K562 (cell line): ENCODE results near the gene ABCA1. TPM values are rescaled to one million over a fixed set of nuclear protein-coding genes. Genes with fewer than 3 reads are reported as not detected.

Experiments
- ATAC-seq: fragments of 200-7000 bp; cut with Tn5 transposase; 3 replicates; pipeline ENCODE4 v1.9.1; 2020; ENCODE audit warnings: moderate library complexity
- BruUV-seq: library from RNA; stranded (reverse); fragments of 400-500 nt; replicated peaks from 2 replicates; lab custom pipeline; 2021; lab: Mats Ljungman, UMichigan
- CTCF ChIA-PET: fragments of 300-600 bp; formaldehyde crosslinking; extraction: SDS; loops from one replicate; lab custom pipeline; 2021; ENCODE audit warnings: low intra/inter-chr PET ratio; lab: Yijun Ruan, JAX
- POLR2A ChIA-PET: fragments of 300-600, 350-650 bp; sonication (Branson Sonifier 250); formaldehyde crosslinking; extraction: SDS; loops from one replicate; lab custom pipeline; 2021; ENCODE audit warnings: antibody characterized with exemption, inconsistent platforms; lab: Yijun Ruan, JAX
- DNase-seq, 4 experiments: peaks; one replicate each; pipeline versions ENCODE4 v3.0.0 to v3.0.0-alpha.2; 2011 to 2018; ENCODE audit warnings: low spot score in 3 of 4, mixed read lengths in 3 of 4; ENCODE audit errors: extremely low read depth in 1 of 4
- FAIRE-seq: peaks from 2 replicates; lab custom pipeline; 2011; peaks lifted over from hg19 to GRCh38; lab: Jason Lieb, UNC
- H2AFZ ChIP-seq: 2 replicates; pipeline ENCODE4 v1.6.0; 2011; ENCODE audit warnings: low read depth, low read length, control low read depth, inconsistent platforms
- H3K27ac ChIP-seq: fragments of 200-600 bp; 3 replicates; pipeline ENCODE4 v1.8.0; 2011; ENCODE audit warnings: low read depth, mild to moderate bottlenecking, control low read depth, inconsistent platforms, low read length, moderate library complexity, mixed read lengths; ENCODE audit errors: extremely low read depth
- H3K27me3 ChIP-seq, 2 experiments: fragments of 300-600 bp in 1 of 2; 2 replicates in 1 of 2; 3 replicates in 1 of 2; pipeline versions ENCODE4 v1.6.0 to v1.8.0; 2011; ENCODE audit warnings: inconsistent platforms in 2 of 2, low read length in 2 of 2, mild to moderate bottlenecking in 1 of 2, mixed read lengths in 1 of 2, moderate library complexity in 1 of 2; ENCODE audit not compliant: control insufficient read depth in 2 of 2, insufficient read depth in 2 of 2
- H3K36me3 ChIP-seq: fragments of 300-600 bp; 3 replicates; pipeline ENCODE4 v1.8.0; 2011; ENCODE audit warnings: mild to moderate bottlenecking, low read length, inconsistent platforms; ENCODE audit not compliant: control insufficient read depth, insufficient read depth
- H3K4me1 ChIP-seq, 2 experiments: fragments of 200-600 bp in 1 of 2; replicated peaks in 1 of 2; 2 replicates in 1 of 2; 3 replicates in 1 of 2; pipeline versions ENCODE4 v1.5.1 to v1.8.0; 2011; ENCODE audit warnings: inconsistent platforms in 2 of 2, low read length in 2 of 2, mild to moderate bottlenecking in 1 of 2, mixed read lengths in 1 of 2, moderate library complexity in 1 of 2; ENCODE audit not compliant: control insufficient read depth in 2 of 2, insufficient read depth in 2 of 2
- H3K4me2 ChIP-seq: 2 replicates; pipeline ENCODE4 v1.6.1; 2011; ENCODE audit warnings: low read length, control low read depth, inconsistent platforms, mixed read lengths; ENCODE audit not compliant: insufficient read depth
- H3K4me3 ChIP-seq: fragments of 200-600 bp; sonication (generic), shearing (Covaris generic); 2 replicates; pipeline ENCODE4 v1.5.1; 2016; ENCODE audit warnings: control low read depth, inconsistent platforms
- H3K79me2 ChIP-seq: fragments of 200-600 bp; 3 replicates; pipeline ENCODE4 v1.8.0; 2011; ENCODE audit warnings: low read length, inconsistent platforms; ENCODE audit not compliant: control insufficient read depth, insufficient read depth
- H3K9ac ChIP-seq, 2 experiments: 2 replicates each; pipeline versions ENCODE4 v1.6.0 to v1.6.1; 2011; ENCODE audit warnings: low read depth in 2 of 2, low read length in 2 of 2, control low read depth in 1 of 2, inconsistent platforms in 1 of 2, mild to moderate bottlenecking in 1 of 2, mixed read lengths in 1 of 2; ENCODE audit not compliant: insufficient read depth in 1 of 2
- H3K9me1 ChIP-seq: one replicate; pipeline ENCODE4 v1.6.0; 2011; ENCODE audit warnings: inconsistent platforms, mild to moderate bottlenecking, low read length, moderate library complexity; ENCODE audit not compliant: control insufficient read depth, insufficient read depth
- H3K9me3 ChIP-seq: replicated peaks from 2 replicates; pipeline ENCODE4 v1.5.1; 2011; ENCODE audit warnings: low read depth, low read length, inconsistent platforms; ENCODE audit not compliant: control insufficient read depth, insufficient read depth
- H4K20me1 ChIP-seq: replicated peaks from 2 replicates; pipeline ENCODE4 v1.6.1; 2011; ENCODE audit warnings: low read length, inconsistent platforms, mixed read lengths; ENCODE audit not compliant: control insufficient read depth, insufficient read depth
- HEY1 ChIP-seq: fragments of 250-450 bp; sonication (Bioruptor Pico); IDR thresholded peaks from 2 replicates; pipeline ENCODE4 v1.5.0; 2020; ENCODE audit warnings: mild to moderate bottlenecking, moderate library complexity, borderline replicate concordance
- HNRNPUL1 ChIP-seq: fragments of 200-400 bp; formaldehyde crosslinking; IDR thresholded peaks from 2 replicates; pipeline ENCODE4 v1.6.1; 2017; ENCODE audit warnings: low read length
- MTA2 ChIP-seq: fragments of 450-650 bp; IDR thresholded peaks from 2 replicates; pipeline ENCODE4 v1.6.1; 2016; ENCODE audit warnings: low read depth
- POLR2H ChIP-seq: IDR thresholded peaks from 2 replicates; pipeline ENCODE4 v1.6.1; 2016; ENCODE audit warnings: missing genetic modification characterization, low read depth, mild to moderate bottlenecking, control low read depth, missing compliant biosample characterization, moderate library complexity
- TCF3 ChIP-seq: sonication (generic); formaldehyde crosslinking; IDR thresholded peaks from 2 replicates; pipeline ENCODE4 v1.4.0; 2020; ENCODE audit warnings: mild to moderate bottlenecking, missing genetic modification reagents
- ZNF140 ChIP-seq: fragments of 250-450 bp; sonication (Bioruptor Pico); IDR thresholded peaks from 2 replicates; pipeline ENCODE4 v1.8.0; 2021; ENCODE audit warnings: moderate library complexity, mild to moderate bottlenecking, inconsistent platforms
- ZNF316 ChIP-seq: fragments of 450-650 bp; IDR thresholded peaks from 2 replicates; pipeline ENCODE4 v1.6.1; 2016
- ZNF445 ChIP-seq: fragments of 250-450 bp; sonication (Bioruptor Pico); IDR thresholded peaks from 2 replicates; pipeline ENCODE4 v1.4.0; 2020; ENCODE audit warnings: low read depth, mild to moderate bottlenecking, moderate library complexity
- ZNF699 ChIP-seq: fragments of 250-450 bp; sonication (Bioruptor Pico); IDR thresholded peaks from 2 replicates; pipeline ENCODE4 v1.8.0; 2021; ENCODE audit warnings: mild to moderate bottlenecking, moderate library complexity; ENCODE audit not compliant: insufficient replicate concordance
- WGBS: fragments of 100-300 bp; shearing (Covaris generic); methylation state at CpG from one replicate; pipeline ENCODE4 v1.1.6; 2016; ENCODE audit warnings: low coverage, mixed read lengths; ENCODE audit not compliant: insufficient coverage; ENCODE audit errors: missing lambda C conversion rate; 5-methylcytosine and 5-hydroxymethylcytosine counted together
- in situ Hi-C: fragments of 300-500 bp; cut with MboI; formaldehyde crosslinking; loops from 4 replicates; pipeline ENCODE4 v1.15.0; 2018; ENCODE audit warnings: inconsistent platforms, mixed read lengths
- intact Hi-C: fragments of 100-400 bp; cut with micrococcal nuclease; formaldehyde crosslinking; loops from 2 replicates; pipeline ENCODE4 v1.14.2; 2022
- polyA plus RNA-seq, 8 experiments: library from polyadenylated mRNA; depleted of rRNA in 4 of 8; stranded (reverse) in 5 of 8; unstranded in 3 of 8; fragments of >200 nt; fragmentation: Nextera tagmentation in 2 of 8; fragmentation: Illumina TruSeq in 1 of 8; extraction: Ambion mirVana in 2 of 8; extraction: Trizol in 1 of 8; gene quantifications; 2 replicates each; pipeline versions ENCODE4 v1.2.1 to v1.2.3, GENCODE V29; 2011 to 2014; ENCODE audit warnings: inconsistent platforms in 1 of 8, missing spikeins in 1 of 8
- total RNA-seq, 7 experiments: library from RNA; depleted of rRNA in 6 of 7; stranded (reverse); fragments of >200 nt in 6 of 7; fragmentation: Illumina TruSeq in 2 of 7; extraction: Trizol in 2 of 7; gene quantifications; 2 replicates each; pipeline versions ENCODE4 v1.2.1 to v1.2.3, GENCODE V29; 2011 to 2021; ENCODE audit warnings: low replicate concordance in 1 of 7
- TF ChIP-seq, protein P1 (sequence below): fragments of 250-450 bp; sonication (Bioruptor Pico); IDR thresholded peaks from 2 replicates; pipeline ENCODE4 v1.5.0; 2020; ENCODE audit warnings: mild to moderate bottlenecking
- TF ChIP-seq, protein P2 (sequence below): fragments of 450-650 bp; formaldehyde crosslinking; IDR thresholded peaks from 2 replicates; pipeline ENCODE4 v1.4.0; 2020; ENCODE audit warnings: mild to moderate bottlenecking, mixed read lengths
- TF ChIP-seq, protein P3 (sequence below), 2 experiments: fragments of 450-650 bp; IDR thresholded peaks; 2 replicates each; pipeline ENCODE4 v1.6.1; 2016
- TF ChIP-seq, protein P4 (sequence below): fragments of 250-450 bp; sonication (Bioruptor Pico); IDR thresholded peaks from 2 replicates; pipeline ENCODE4 v1.4.0; 2020; ENCODE audit warnings: borderline replicate concordance
- TF ChIP-seq, protein P5 (sequence below): IDR thresholded peaks from 3 replicates; pipeline ENCODE4 v1.6.1; 2011; ENCODE audit warnings: borderline replicate concordance, mild to moderate bottlenecking, moderate library complexity; ENCODE audit not compliant: insufficient read length; ENCODE audit errors: extremely low read depth

The ABCA1 gene
- total and polyA plus RNA-seq, 9 of the 15 experiments (the other 6 are each of a cell fraction or from before 2014, with no cell fraction given): under 0.01 to 0.18 (median 0.02) TPM; not detected in 5

DNA sequence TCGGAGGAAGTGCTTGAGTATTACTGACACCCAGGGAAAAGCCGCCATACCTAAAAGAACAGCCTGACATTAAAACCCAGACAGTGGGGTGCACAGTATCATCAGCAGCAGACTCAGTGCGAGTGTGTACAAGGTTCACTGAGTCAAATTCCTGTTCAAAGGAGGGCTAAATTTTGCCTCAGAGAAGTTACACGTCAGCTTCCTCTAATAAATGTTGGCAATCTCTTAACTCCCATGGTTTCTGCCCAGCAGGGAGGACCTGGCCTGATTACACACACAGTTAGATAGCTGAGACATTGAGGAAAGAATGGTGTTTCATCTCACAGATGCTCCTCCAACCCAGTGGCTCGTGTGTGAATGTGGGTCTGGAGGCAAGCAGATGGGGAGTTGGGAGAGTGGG lies 125.8 kb downstream of the ABCA1 start:
- in situ Hi-C loops (no loop called here), intact Hi-C loops (no loop called here)
- H3K4me3 ChIP-seq: no peak overlapping the region
- no peak overlapping the region for H3K27ac ChIP-seq
- no peaks in the 10 kb centered on the region for H3K4me1 ChIP-seq
- ChIA-PET CTCF (no interaction called here), POLR2A (interaction anchor here (0.6 kb wide), 1 partner anchor 8 kb away, joined by 5 read pairs; no protein-coding TSS in a partner anchor)
- H4K20me1 ChIP-seq: no peaks in the 10 kb centered on the region
- H3K9me3 ChIP-seq: no peaks in the 10 kb centered on the region
- H3K9ac ChIP-seq: no peak overlapping the region
- DNase-seq: no peak
- no peak overlapping the region for H3K4me2 ChIP-seq
- no peak overlapping the region for H2AFZ ChIP-seq
- WGBS: 6% methylated on average over 5 of the region's 5 CpGs
- BruUV-seq: no TSS peak
- H3K79me2 ChIP-seq: no peaks in the 10 kb centered on the region
- H3K36me3 ChIP-seq: no peaks in the 10 kb centered on the region
- peaks cover 18 to 34% of the 10 kb centered on the region in 2 experiments; a peak in 4 of 5 replicates for H3K27me3 ChIP-seq
- peak; percentile 48; the same call in 1 of the 3 replicates for ATAC-seq
- H3K9me1 ChIP-seq: no peaks in the 10 kb centered on the region
- FAIRE-seq: no peak
- no peak for TF ChIP-seq ZNF699 (CRISPR knock-in tag)
- TF ChIP-seq, protein P1, sequence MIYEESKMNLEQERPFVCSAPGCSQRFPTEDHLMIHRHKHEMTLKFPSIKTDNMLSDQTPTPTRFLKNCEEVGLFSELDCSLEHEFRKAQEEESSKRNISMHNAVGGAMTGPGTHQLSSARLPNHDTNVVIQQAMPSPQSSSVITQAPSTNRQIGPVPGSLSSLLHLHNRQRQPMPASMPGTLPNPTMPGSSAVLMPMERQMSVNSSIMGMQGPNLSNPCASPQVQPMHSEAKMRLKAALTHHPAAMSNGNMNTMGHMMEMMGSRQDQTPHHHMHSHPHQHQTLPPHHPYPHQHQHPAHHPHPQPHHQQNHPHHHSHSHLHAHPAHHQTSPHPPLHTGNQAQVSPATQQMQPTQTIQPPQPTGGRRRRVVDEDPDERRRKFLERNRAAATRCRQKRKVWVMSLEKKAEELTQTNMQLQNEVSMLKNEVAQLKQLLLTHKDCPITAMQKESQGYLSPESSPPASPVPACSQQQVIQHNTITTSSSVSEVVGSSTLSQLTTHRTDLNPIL (CRISPR knock-in tag): no peak
- no peak for TF ChIP-seq ZNF445
- TF ChIP-seq, protein P2, sequence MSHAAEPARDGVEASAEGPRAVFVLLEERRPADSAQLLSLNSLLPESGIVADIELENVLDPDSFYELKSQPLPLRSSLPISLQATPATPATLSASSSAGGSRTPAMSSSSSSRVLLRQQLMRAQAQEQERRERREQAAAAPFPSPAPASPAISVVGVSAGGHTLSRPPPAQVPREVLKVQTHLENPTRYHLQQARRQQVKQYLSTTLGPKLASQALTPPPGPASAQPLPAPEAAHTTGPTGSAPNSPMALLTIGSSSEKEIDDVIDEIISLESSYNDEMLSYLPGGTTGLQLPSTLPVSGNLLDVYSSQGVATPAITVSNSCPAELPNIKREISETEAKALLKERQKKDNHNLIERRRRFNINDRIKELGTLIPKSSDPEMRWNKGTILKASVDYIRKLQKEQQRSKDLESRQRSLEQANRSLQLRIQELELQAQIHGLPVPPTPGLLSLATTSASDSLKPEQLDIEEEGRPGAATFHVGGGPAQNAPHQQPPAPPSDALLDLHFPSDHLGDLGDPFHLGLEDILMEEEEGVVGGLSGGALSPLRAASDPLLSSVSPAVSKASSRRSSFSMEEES: no peak
- TF ChIP-seq, protein P3, sequence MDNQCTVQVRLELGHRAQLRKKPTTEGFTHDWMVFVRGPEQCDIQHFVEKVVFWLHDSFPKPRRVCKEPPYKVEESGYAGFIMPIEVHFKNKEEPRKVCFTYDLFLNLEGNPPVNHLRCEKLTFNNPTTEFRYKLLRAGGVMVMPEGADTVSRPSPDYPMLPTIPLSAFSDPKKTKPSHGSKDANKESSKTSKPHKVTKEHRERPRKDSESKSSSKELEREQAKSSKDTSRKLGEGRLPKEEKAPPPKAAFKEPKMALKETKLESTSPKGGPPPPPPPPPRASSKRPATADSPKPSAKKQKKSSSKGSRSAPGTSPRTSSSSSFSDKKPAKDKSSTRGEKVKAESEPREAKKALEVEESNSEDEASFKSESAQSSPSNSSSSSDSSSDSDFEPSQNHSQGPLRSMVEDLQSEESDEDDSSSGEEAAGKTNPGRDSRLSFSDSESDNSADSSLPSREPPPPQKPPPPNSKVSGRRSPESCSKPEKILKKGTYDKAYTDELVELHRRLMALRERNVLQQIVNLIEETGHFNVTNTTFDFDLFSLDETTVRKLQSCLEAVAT (IDR thresholded peaks at IDR 0.05): no peak
- no peak for TF ChIP-seq POLR2H
- TF ChIP-seq HNRNPUL1: no peak
- TF ChIP-seq TCF3 (CRISPR knock-in tag): no peak
- TF ChIP-seq, protein P4, sequence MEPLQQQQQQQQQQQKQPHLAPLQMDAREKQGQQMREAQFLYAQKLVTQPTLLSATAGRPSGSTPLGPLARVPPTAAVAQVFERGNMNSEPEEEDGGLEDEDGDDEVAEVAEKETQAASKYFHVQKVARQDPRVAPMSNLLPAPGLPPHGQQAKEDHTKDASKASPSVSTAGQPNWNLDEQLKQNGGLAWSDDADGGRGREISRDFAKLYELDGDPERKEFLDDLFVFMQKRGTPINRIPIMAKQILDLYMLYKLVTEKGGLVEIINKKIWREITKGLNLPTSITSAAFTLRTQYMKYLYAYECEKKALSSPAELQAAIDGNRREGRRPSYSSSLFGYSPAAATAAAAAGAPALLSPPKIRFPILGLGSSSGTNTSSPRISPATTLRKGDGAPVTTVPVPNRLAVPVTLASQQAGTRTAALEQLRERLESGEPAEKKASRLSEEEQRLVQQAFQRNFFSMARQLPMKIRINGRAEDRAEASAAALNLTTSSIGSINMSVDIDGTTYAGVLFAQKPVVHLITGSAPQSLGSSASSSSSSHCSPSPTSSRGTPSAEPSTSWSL (CRISPR knock-in tag): no peak
- TF ChIP-seq ZNF140: no peak
- no peak for TF ChIP-seq MTA2
- no peak for TF ChIP-seq HEY1 (CRISPR knock-in tag)
- TF ChIP-seq ZNF316: no peak
- TF ChIP-seq, protein P5, sequence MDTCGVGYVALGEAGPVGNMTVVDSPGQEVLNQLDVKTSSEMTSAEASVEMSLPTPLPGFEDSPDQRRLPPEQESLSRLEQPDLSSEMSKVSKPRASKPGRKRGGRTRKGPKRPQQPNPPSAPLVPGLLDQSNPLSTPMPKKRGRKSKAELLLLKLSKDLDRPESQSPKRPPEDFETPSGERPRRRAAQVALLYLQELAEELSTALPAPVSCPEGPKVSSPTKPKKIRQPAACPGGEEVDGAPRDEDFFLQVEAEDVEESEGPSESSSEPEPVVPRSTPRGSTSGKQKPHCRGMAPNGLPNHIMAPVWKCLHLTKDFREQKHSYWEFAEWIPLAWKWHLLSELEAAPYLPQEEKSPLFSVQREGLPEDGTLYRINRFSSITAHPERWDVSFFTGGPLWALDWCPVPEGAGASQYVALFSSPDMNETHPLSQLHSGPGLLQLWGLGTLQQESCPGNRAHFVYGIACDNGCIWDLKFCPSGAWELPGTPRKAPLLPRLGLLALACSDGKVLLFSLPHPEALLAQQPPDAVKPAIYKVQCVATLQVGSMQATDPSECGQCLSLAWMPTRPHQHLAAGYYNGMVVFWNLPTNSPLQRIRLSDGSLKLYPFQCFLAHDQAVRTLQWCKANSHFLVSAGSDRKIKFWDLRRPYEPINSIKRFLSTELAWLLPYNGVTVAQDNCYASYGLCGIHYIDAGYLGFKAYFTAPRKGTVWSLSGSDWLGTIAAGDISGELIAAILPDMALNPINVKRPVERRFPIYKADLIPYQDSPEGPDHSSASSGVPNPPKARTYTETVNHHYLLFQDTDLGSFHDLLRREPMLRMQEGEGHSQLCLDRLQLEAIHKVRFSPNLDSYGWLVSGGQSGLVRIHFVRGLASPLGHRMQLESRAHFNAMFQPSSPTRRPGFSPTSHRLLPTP: no peak
